Natural killer cell (primary cell): ENCODE data around the gene LAMTOR1. TPM values are rescaled to one million over a fixed set of nuclear protein-coding genes. Genes with fewer than 3 reads are reported as not detected.

ENCODE experiments used
- ATAC-seq, 3 donors: fragments of 150-1000 bp in 2 of 3; fragments of 200-7000 bp in 1 of 3; cut with Tn5 transposase; 1 replicate in 1 of 3; 2 replicates in 2 of 3; pipeline ENCODE4 v1.10.0; 2021; ENCODE audit warnings: mild to moderate bottlenecking in 2 of 3, moderate library complexity in 2 of 3
- DNase-seq, 2 donors: peaks; one replicate each; pipeline versions ENCODE4 v3.0.0 to v3.0.0-alpha.2; 2013 to 2021; ENCODE audit warnings: mixed read lengths in 1 of 2
- H3K27ac ChIP-seq: one replicate; pipeline ENCODE4 v1.5.1; 2013; ENCODE audit warnings: mild to moderate bottlenecking, low read length
- H3K27me3 ChIP-seq: one replicate; pipeline ENCODE4 v1.6.1; 2013; ENCODE audit warnings: low read length; ENCODE audit not compliant: control insufficient read depth, insufficient read depth
- H3K36me3 ChIP-seq: one replicate; pipeline ENCODE4 v1.6.1; 2013; ENCODE audit warnings: low read length; ENCODE audit not compliant: control insufficient read depth, insufficient read depth
- H3K4me1 ChIP-seq: one replicate; pipeline ENCODE4 v1.6.1; 2013; ENCODE audit warnings: low read length; ENCODE audit not compliant: control insufficient read depth, insufficient read depth
- H3K4me3 ChIP-seq: one replicate; pipeline ENCODE4 v1.5.1; 2013; ENCODE audit warnings: low read length
- H3K9me3 ChIP-seq: one replicate; pipeline ENCODE4 v1.6.1; 2013; ENCODE audit warnings: low read length; ENCODE audit not compliant: control insufficient read depth, insufficient read depth
- H3K27ac Mint-ChIP-seq, 2 donors: one replicate each; pipeline ENCODE4 v1.8.0; 2022; ENCODE audit warnings: mild to moderate bottlenecking in 2 of 2, mixed read lengths in 2 of 2, moderate library complexity in 1 of 2
- H3K27me3 Mint-ChIP-seq, 2 donors: one replicate each; pipeline ENCODE4 v1.8.0; 2022; ENCODE audit warnings: low read depth in 2 of 2, mixed read lengths in 2 of 2
- H3K36me3 Mint-ChIP-seq: one replicate; pipeline ENCODE4 v1.8.0; 2022; ENCODE audit warnings: mixed read lengths
- H3K4me1 Mint-ChIP-seq, 2 donors: one replicate each; pipeline ENCODE4 v1.8.0; 2022; ENCODE audit warnings: mixed read lengths in 2 of 2
- H3K4me3 Mint-ChIP-seq: one replicate; pipeline ENCODE4 v1.8.0; 2022; ENCODE audit warnings: mild to moderate bottlenecking, moderate library complexity, mixed read lengths
- H3K9me3 Mint-ChIP-seq, 2 donors: one replicate each; pipeline ENCODE4 v1.8.0; 2022; ENCODE audit warnings: mixed read lengths in 2 of 2
- CTCF ChIP-seq: fragments of 200-600 bp; IDR thresholded peaks from one replicate; pipeline ENCODE4 v1.8.0; 2022; ENCODE audit warnings: antibody characterized with exemption
- WGBS: methylation state at CpG from one replicate; pipeline ENCODE4 v1.1.7; 2013; ENCODE audit warnings: missing lambda C conversion rate; ENCODE audit not compliant: insufficient coverage; 5-methylcytosine and 5-hydroxymethylcytosine counted together
- intact Hi-C: fragments of 100-400 bp; cut with micrococcal nuclease; formaldehyde crosslinking; loops from one replicate; pipeline ENCODE4 v1.14.2; 2022
- total RNA-seq, 4 donors: library from RNA; stranded (reverse); fragments of 120-200 nt in 1 of 4; gene quantifications; one replicate each; pipeline versions ENCODE4 v1.2.3 to v1.2.4, GENCODE V29; 2013 to 2022

The LAMTOR1 gene
- total RNA-seq, 3 donors from 2014 or later (not counting 1 experiment from before 2014, with no cell fraction given): 55.5 to 62.9 (median 56.2) TPM

GRCh38 chr11:72048766-72049460 lies 54.2 kb downstream of the LAMTOR1 start:
- no peak overlapping the region for H3K27ac ChIP-seq
- peaks cover 4 to 15% of the 10 kb centered on the region in 2 donors for H3K4me1 Mint-ChIP-seq
- no peak for TF ChIP-seq CTCF
- peak overlapping the region in 1 of 2 donors; percentile 31 for H3K27ac Mint-ChIP-seq
- no peaks in the 10 kb centered on the region for H3K27me3 ChIP-seq
- ATAC-seq: no peak
- no peaks in the 10 kb centered on the region for H3K9me3 Mint-ChIP-seq
- H3K36me3 Mint-ChIP-seq: no peaks in the 10 kb centered on the region
- no peak overlapping the region for H3K4me3 Mint-ChIP-seq
- H3K27me3 Mint-ChIP-seq: no peaks in the 10 kb centered on the region
- no peak overlapping the region for H3K4me3 ChIP-seq
- peaks cover 6% of the 10 kb centered on the region for H3K36me3 ChIP-seq
- intact Hi-C loops: no loop called here
- DNase-seq: no peak
- no peaks in the 10 kb centered on the region for H3K9me3 ChIP-seq
- WGBS: 98% methylated on average over 3 of the region's 3 CpGs
- no peaks in the 10 kb centered on the region for H3K4me1 ChIP-seq

Other genes starting within 250 kb of the LAMTOR1 start
- gene DEFB131B, start 224.8 kb downstream of the LAMTOR1 start, total RNA-seq: not detected
- 10 to 100 TPM in 2 of 3 donors, 1 to 10 TPM in 1; 9.6 to 16.1 (median 14.1) TPM for gene XNDC1N, start 174.7 kb downstream of the LAMTOR1 start, total RNA-seq
- 10 to 100 TPM; 22.7 to 28.2 (median 22.9) TPM for gene RNF121, start 174.3 kb downstream of the LAMTOR1 start, total RNA-seq
- 10 to 100 TPM; 23.1 to 35.5 (median 27.2) TPM for gene IL18BP, start 104.4 kb downstream of the LAMTOR1 start, total RNA-seq
- 100 to 1,000 TPM; 261 to 290 (median 262) TPM for gene NUMA1, start 22.8 kb downstream of the LAMTOR1 start, total RNA-seq
- gene LRRC51, start 22.4 kb downstream of the LAMTOR1 start, total RNA-seq: 1 to 10 TPM; 2.0 to 3.1 (median 2.5) TPM
- not detected for gene TOMT, start 2.6 kb upstream of the LAMTOR1 start, total RNA-seq
- 10 to 100 TPM; 22.0 to 38.3 (median 29.7) TPM for gene ANAPC15, start 9.4 kb upstream of the LAMTOR1 start, total RNA-seq
- 1 to 10 TPM in 1 of 3 donors, not detected in 2; 1.1 TPM for gene FOLR3, start 32.4 kb upstream of the LAMTOR1 start, total RNA-seq
- not detected for gene FOLR1, start 88.8 kb upstream of the LAMTOR1 start, total RNA-seq
- not detected for gene FOLR2, start 113.5 kb upstream of the LAMTOR1 start, total RNA-seq
- 100 to 1,000 TPM; 193 to 207 (median 195) TPM for gene INPPL1, start 121.5 kb upstream of the LAMTOR1 start, total RNA-seq
- gene PHOX2A, start 140.9 kb upstream of the LAMTOR1 start, total RNA-seq: not detected